AG04450 (cell line): ENCODE results near the gene ADAMTS15. TPM values are rescaled to one million over a fixed set of nuclear protein-coding genes. Genes with fewer than 3 reads are reported as not detected.

Source experiments
- CTCF ChIA-PET: fragments of 300-600, 350-600 bp; formaldehyde crosslinking; extraction: SDS; loops from one replicate; lab custom pipeline; 2022; ENCODE audit warnings: antibody characterized with exemption, inconsistent platforms; lab: Charles Lee
- POLR2A ChIA-PET: fragments of 350-600 bp; formaldehyde crosslinking; extraction: SDS; loops from one replicate; lab custom pipeline; 2021; ENCODE audit warnings: antibody characterized with exemption, inconsistent platforms; lab: Yijun Ruan, JAX
- DNase-seq: peaks from one replicate; pipeline ENCODE4 v3.0.0-alpha.2; 2011; ENCODE audit warnings: low read depth, low spot score
- H3K27ac ChIP-seq: one replicate; pipeline ENCODE4 v1.5.1; 2012; ENCODE audit warnings: low read depth, low read length, control low read depth
- H3K27me3 ChIP-seq: one replicate; pipeline ENCODE4 v1.6.0; 2012; ENCODE audit warnings: low read length; ENCODE audit not compliant: control insufficient read depth, insufficient read depth
- H3K4me3 ChIP-seq: 2 replicates; pipeline ENCODE4 v1.5.1; 2011; ENCODE audit warnings: mild to moderate bottlenecking, low read depth, low read length, control low read depth
- H3K9me3 ChIP-seq: 2 replicates; pipeline ENCODE4 v1.5.1; 2012; ENCODE audit warnings: low read length; ENCODE audit not compliant: control insufficient read depth, insufficient read depth
- CTCF ChIP-seq: IDR thresholded peaks from 2 replicates; pipeline ENCODE4 v1.5.1; 2011; ENCODE audit warnings: low read depth, low read length, control low read depth, inconsistent platforms
- polyA plus RNA-seq: library from polyadenylated mRNA; depleted of rRNA; stranded (reverse); fragments of >200 nt; gene quantifications from 2 replicates; pipeline ENCODE4 v1.2.3, GENCODE V29; 2011

Gene ADAMTS15
- polyA plus RNA-seq, 1 experiment: 5.8 TPM

DNA sequence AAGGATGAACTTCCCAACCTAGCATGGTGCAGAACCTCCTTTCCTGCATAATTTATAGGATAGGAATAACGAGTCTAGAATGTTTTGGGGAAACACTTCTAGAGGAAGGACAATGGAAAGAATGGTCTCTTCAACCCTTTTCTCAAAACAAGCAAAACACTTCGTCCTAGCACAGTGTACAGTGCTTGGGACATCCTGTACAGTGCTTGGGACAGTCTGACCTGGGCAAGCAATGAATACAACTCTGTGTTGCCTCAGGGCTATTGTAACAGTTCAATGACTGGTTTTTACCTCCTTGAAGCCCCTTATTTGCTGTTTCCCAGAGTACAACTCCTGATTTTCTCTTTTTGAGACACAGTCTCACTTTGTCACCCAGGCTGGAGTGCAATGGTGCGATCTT is 18.5 kb upstream of the ADAMTS15 start:
- POLR2A ChIA-PET: no interaction called here
- Histone ChIP-seq H3K27ac (no peak overlapping the region), H3K4me3 (no peak overlapping the region), H3K27me3 (peaks cover 51% of the 10 kb centered on the region), H3K9me3 (no peaks in the 10 kb centered on the region; the same call in 1 of the 2 replicates)
- TF ChIP-seq CTCF: no peak
- DNase-seq: no peak
- CTCF ChIA-PET: interaction anchor here (0.6 to 8.5 kb wide), 8 partner anchors 194 to 549 kb away, joined by 3 to 331 read pairs (median 8); partner anchors contain the start of gene SNX19

DNA sequence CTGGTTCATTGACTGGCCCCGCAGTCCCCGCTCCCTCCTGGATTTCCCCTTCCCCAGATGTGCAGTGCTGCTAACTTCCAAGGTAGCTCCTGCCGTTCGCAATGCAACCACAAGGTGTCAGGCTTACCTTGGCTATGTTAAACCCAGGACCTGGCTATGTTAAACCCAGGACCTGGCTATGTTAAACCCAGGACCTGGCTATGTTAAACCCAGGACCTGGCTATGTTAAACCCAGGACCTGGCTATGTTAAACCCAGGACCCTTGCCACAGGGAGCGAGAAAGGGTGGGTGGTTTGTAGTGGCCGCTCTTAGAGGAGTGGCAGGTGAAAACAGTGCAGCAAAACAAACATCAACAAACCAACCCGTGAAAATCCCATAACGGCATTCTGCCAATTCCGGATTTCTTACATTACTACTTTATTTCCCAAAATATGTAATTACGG is 17.1 kb upstream of the ADAMTS15 start:
- ChIA-PET POLR2A (interaction anchor here (0.8 to 2.7 kb wide), 5 partner anchors 12 to 485 kb away, joined by 3 to 16 read pairs (median 3); partner anchors contain the start of gene SNX19), CTCF (interaction anchor here (0.5 to 8.5 kb wide), 35 partner anchors 11 to 1264 kb away, joined by 3 to 331 read pairs (median 3); partner anchors contain the start of gene SNX19)
- Histone ChIP-seq H3K4me3 (no peak overlapping the region), H3K9me3 (no peaks in the 10 kb centered on the region; the same call in 1 of the 2 replicates), H3K27ac (peak overlapping the region; percentile 3), H3K27me3 (peaks cover 39% of the 10 kb centered on the region)
- TF ChIP-seq CTCF: peak; percentile 81
- DNase-seq: no peak

DNA sequence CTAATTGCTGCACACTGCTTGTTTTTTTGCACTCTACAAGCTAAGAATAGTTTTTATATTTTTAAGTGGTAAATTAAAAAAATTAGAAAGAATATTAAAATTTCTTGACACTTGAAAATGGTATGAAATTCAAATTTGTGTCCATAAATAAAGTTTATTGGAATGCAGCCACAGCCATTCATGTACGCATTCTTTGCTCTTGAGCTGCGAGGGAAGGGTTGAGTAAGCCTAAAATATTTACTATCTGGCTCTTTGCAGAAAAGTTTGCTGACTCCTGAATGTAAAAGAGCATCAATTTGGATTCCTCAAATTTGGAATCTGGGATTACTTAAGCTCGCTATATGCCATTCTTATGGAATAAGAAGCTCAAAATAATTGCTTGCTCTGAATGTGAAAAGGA is 16.6 kb upstream of the ADAMTS15 start:
- no peak for TF ChIP-seq CTCF
- POLR2A ChIA-PET: interaction anchor here (0.9 to 2.7 kb wide), 4 partner anchors 12 to 485 kb away, joined by 3 to 16 read pairs (median 4); partner anchors contain the start of gene SNX19
- Histone ChIP-seq H3K27me3 (peaks cover 35% of the 10 kb centered on the region), H3K9me3 (no peaks in the 10 kb centered on the region; the same call in 1 of the 2 replicates), H3K4me3 (no peak overlapping the region), H3K27ac (peak overlapping the region; percentile 3)
- CTCF ChIA-PET: interaction anchor here (0.6 to 8.5 kb wide), 29 partner anchors 11 to 1263 kb away, joined by 3 to 331 read pairs (median 4); partner anchors contain the start of gene SNX19
- DNase-seq: no peak

DNA sequence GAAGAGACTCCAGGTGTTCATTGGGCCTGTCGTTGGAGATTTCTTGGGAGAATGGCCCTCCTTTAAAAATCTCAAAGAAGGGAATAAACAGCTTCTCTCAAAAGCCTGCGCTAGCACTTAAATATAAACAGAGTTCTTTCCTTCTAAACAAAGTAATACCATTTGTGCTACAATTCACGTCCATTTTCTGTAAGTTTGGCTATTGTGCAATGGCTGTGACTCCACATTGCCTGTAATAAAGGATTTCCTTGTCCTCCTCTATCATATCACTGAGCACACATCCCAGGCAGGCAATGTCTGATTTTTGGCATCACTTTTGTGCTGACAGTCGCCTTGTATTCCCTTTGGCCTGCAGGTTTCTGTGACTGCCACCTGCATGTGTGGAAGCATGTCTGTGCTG is 15.1 kb upstream of the ADAMTS15 start:
- CTCF ChIA-PET: interaction anchor here (0.7 to 8.5 kb wide), 17 partner anchors 8 to 1241 kb away, joined by 3 to 331 read pairs (median 5); partner anchors contain the start of gene SNX19

More for the DNA sequence above, 15.1 kb upstream of the ADAMTS15 start:
- POLR2A ChIA-PET: interaction anchor here (0.6 to 2.7 kb wide), 5 partner anchors 12 to 483 kb away, joined by 3 to 16 read pairs (median 4); partner anchors contain the start of gene SNX19
- TF ChIP-seq CTCF: no peak
- H3K4me3 ChIP-seq: no peak overlapping the region
- peaks cover 26% of the 10 kb centered on the region for H3K27me3 ChIP-seq
- H3K9me3 ChIP-seq: no peaks in the 10 kb centered on the region
- peak overlapping the region; percentile 12 for H3K27ac ChIP-seq
- no peak for DNase-seq
